HG03060 (cell line): ENCODE measurements around the gene TLCD1.

Experiments used
- ATAC-seq: cut with Tn5 transposase; IDR thresholded peaks from one replicate; pipeline ENCODE4 v1.9.1; 2021; ENCODE audit warnings: low read depth, moderate number of reproducible peaks; ENCODE audit not compliant: unreplicated experiment

The TLCD1 gene

GRCh38 chr17:28726226-28726626, at the start of gene TLCD1:
TLCD1 (minus strand) TSS chr17:28726233; CDS start chr17:28726097, 136 bp downstream.
- ATAC-seq: no peak

- no peak for ATAC-seq
These were observed 48.2 kb upstream of the TLCD1 start for GRCh38 chr17:28774206-28774605.

DNA sequence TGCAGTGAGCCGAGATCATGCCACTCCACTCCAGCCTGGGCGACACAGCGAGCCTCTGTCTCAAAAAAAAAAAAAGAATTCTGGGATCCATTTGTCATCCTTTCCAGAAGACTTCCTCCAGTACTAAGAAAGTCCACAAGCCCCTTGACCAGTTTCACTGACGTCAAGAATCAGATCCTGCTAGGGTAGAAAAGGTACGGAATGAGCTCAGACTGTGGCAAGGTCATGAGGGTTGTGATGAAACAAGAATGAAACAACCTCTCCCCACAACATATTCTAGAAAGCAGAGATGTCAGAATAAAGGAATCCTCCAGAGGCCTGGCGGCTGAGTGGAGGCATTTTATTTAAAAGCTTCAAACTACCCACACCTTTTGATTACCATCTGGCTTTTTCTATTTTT, 47.7 kb upstream of the TLCD1 start:
- no peak for ATAC-seq

DNA sequence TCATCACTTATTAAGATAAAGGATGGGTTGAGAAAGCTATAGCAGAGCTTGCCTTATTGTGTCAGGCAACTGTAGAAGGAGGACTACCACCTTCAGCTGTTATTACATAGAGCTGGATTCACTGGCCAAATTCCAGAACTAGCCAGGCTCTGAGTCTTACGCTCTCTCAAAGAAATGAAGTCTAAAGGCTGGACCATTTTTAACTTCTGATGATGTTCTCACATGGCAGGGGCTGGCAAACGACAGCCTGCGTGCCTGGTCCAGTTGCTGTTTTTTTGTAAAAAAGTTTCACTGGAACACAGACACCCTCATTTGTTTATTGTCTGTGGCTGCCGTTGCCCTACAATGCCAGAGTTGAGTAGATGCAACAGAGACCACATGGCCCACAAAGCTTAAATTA, 39.0 kb upstream of the TLCD1 start:
- no peak for ATAC-seq

- no peak for ATAC-seq
These were observed 37.8 kb upstream of the TLCD1 start for GRCh38 chr17:28763804-28764266.

DNA sequence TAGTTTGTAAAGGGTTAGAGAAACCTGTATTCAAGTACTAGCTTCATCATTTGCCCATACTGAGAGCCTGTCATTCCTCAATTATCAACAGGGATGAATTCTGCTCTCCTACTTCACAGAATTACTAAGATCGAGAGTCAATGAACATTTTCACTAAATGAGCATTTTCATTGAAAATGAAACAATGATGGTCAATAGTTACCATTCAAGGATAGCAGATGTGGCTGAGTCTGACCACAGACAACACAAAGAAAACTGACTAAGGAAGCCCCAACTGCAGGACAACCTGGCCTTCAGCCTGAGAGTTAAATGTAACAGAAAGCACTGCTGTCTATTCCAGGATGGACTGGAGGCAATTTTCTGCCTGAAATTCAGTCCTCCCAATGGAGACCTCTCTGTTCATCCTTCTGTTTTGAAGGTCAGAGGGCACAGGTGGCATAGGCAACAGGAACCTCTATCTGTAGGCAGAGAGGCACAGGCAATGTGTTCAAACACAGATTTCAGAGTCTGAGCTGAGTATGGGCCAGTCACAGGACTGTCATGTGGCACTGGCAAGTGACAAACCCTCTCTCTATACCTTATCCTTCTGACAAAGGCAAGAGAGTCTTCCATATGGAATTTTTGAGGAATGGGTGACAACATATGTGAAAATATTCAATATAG, 37.2 kb upstream of the TLCD1 start:
- no peak for ATAC-seq

- no peak for ATAC-seq
These were observed 34.8 kb upstream of the TLCD1 start for GRCh38 chr17:28760601-28761562.

DNA sequence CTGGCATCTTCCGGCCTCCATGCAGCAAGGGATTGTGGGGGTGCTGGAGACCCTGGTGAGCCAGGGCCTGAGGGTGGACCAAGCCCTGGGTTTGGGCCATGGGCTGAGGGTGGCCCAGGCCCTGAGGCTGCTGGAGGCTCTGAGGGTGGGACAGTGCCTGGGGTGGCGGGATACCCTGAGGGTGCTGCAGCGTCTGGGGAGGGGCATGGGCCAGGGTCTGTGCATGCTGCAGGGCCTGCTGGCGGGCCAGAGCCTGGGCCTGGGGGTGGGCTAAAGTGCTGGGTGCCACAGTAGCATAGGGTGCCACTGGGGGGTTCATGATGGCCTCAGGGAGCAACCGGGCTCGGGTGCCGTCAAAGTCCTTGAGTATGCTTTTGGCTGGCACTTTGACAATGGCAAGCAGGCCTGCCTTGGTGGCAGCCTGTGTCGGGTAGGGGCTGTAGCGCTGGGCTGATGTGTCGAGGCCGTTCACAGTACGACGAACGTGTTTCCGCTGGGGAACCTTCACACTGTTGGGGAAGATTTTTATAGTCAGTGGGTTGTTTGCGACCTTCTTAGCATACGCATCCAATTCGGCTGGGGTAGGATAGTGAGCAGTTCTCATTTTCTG, 33.3 kb upstream of the TLCD1 start:
- ATAC-seq: no peak

GRCh38 chr17:28758411-28759121, 32.5 kb upstream of the TLCD1 start:
- no peak for ATAC-seq

GRCh38 chr17:28756049-28756804, 30.2 kb upstream of the TLCD1 start:
- no peak for ATAC-seq

DNA sequence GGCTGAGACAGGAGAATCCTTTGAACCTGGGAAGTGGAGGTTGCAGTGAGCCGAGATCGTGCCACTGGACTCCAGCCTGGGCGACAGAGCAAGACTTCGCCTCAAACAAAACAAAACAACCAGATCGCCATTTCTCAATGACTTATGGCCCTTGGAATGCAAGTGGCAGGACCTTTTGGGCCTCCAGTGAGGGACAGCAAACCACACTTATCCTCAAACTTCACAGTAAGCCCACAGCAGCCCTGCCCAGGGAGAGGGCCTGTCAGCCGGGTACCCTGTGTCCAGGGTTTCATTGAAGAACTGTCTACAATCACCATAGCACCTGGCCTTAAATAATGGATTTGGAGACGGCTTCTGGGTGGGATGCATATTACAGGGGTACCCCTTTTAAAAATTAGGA, 29.5 kb upstream of the TLCD1 start:
- no peak for ATAC-seq

- ATAC-seq: no peak
These were observed 25.8 kb upstream of the TLCD1 start for GRCh38 chr17:28751600-28752366.

DNA sequence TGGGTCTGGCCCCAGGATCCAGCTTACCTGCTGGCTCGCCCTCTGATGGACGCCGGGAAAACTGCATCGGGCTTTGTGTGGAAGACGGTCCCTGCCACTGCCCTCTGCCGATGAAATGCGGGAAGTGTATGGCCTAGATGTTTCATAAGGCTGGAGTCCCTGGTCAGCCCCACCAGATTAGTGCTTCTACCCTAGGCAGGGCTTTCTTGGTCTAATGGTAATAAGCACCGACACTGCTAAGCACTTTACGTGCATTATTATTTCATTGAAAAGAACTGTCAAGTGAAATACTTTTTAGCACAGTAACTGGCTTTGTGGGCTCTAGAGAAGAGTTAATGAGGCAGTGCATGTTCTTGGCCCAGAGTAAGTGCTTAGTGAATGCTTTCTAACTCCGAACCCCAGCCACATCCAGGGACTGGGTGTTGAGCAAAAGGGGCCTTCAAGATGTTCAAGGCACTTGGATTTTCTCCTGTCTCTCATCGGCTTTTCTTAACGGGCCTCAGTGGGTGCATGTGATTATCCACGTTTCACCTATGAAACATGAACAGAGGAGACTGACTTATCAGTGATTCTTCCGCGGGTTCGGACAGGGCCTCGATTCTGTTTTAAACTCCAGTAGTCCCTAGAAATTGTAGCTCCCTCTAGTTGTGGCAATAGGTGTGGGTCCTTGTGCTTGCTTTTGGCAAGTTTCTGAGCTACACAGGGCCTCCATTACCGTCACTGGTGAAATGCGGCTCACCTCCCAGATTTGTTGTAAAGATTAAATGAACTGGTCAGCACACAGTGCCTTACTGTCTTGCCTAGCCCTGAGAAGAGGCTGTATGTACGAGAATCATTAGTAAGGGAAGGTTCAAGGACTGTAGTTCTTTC, 24.4 kb upstream of the TLCD1 start:
- ATAC-seq: peak; percentile 58

DNA sequence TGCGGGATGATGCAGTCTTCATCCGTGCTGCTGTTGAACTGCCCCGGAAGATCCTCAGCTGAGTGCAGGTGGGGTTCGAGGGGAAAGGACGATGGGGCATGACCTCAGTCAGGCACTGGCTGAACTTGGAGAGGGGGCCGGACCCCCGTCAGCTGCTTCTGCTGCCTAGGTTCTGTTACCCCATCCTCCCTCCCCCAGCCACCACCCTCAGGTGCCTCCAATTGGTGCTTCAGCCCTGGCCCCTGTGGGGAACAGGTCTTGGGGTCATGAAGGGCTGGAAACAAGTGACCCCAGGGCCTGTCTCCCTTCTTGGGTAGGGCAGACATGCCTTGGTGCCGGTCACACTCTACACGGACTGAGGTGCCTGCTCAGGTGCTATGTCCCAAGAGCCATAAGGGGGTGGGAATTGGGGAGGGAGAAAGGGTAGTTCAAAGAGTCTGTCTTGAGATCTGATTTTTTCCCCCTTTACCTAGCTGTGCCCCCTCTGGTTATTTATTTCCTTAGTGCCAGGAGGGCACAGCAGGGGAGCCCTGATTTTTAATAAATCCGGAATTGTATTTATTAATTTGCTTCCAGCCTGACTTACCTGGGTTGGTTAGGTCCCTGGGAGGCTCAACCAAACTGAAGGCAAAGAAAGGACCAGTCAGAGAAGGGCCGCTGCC, 23.6 kb upstream of the TLCD1 start:
- ATAC-seq: no peak

- no peak for ATAC-seq
These were observed 23.0 kb upstream of the TLCD1 start for GRCh38 chr17:28748852-28749515.

DNA sequence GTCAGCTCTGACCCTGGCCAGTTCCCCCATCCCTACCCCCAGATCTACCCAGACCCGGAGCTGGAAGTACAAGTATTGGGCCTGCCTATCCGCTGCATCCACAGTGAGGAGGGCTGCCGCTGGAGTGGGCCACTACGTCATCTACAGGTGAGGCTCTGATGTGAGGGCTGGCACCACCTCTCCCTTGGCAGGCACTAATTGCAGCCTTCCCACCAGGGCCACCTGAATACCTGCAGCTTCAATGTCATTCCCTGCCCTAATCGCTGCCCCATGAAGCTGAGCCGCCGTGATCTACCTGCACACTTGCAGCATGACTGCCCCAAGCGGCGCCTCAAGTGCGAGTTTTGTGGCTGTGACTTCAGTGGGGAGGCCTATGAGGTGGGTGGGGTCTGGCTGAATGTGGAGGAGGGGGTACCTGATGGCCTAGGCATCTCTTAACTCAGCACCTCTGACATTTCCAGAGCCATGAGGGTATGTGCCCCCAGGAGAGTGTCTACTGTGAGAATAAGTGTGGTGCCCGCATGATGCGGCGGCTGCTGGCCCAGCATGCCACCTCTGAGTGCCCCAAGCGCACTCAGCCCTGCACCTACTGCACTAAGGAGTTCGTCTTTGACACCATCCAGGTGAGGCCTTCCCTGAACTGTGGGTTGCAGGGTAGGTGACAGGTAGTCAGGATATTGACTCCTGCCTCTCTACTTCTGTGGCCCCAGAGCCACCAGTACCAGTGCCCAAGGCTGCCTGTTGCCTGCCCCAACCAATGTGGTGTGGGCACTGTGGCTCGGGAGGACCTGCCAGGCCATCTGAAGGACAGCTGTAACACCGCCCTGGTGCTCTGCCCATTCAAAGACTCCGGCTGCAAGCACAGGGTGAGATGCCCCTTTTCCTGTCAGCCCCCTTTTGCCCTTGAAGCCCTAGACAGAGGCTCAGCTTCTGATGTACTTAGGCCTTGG, 22.0 kb upstream of the TLCD1 start:
- ATAC-seq: no peak
